ENCODE results near the gene TMEM132C. TPM values are rescaled to one million over a fixed set of nuclear protein-coding genes. Genes with fewer than 3 reads are reported as not detected.

The TMEM132C gene
- total and polyA plus RNA-seq, 2 of the 8 experiments (the other 6 are each of a cell fraction or from before 2014, with no cell fraction given) = 0.23 to 0.76 TPM

GRCh38 chr12:128307791-128308190, 40.8 kb downstream of the TMEM132C start (continued):
- no peak for TF ChIP-seq PHF8 (conservative IDR thresholded peaks at IDR 0.05; ENCODE audit: low read depth, low read length)
- TF ChIP-seq KDM4A (IDR thresholded peaks at IDR 0.05; ENCODE audit: low read depth, low read length, severe bottlenecking) = no peak
- TF ChIP-seq SAP30 (IDR thresholded peaks at IDR 0.05; ENCODE audit: insufficient read depth, insufficient replicate concordance, low read length) = no peak
- TF ChIP-seq CHD1 (IDR thresholded peaks at IDR 0.05; ENCODE audit: low read depth, low read length) = no peak
- no peak for TF ChIP-seq KDM5A (IDR thresholded peaks at IDR 0.05; ENCODE audit: low read length)
- TF ChIP-seq GABPA (IDR thresholded peaks at IDR 0.05; ENCODE audit: borderline replicate concordance, insufficient read depth, low read length) = no peak
- no peak for TF ChIP-seq RNF2 (IDR thresholded peaks at IDR 0.05; ENCODE audit: borderline replicate concordance, low read depth, low read length, missing control alignments, poor library complexity, severe bottlenecking)
